NCI-H1417 treated with DMSO at 0.1 percent for 48 hours (cell line): Measurements from ENCODE around the gene VEZF1.
A peak's percentile ranks its signal among the peaks of the same experiment; 100 is the strongest.

ENCODE experiments used
- DNase-seq: peaks from one replicate; lab custom pipeline; 2025; lab: John Stamatoyannopoulos, UW

Gene VEZF1

GRCh38 chr17:57928928-57929327 is 59.1 kb downstream of the VEZF1 start:
- DNase-seq = no peak

- DNase-seq = peak; percentile 63
Measured at GRCh38 chr17:57927048-57927723, 60.9 kb downstream of the VEZF1 start.

- no peak for DNase-seq
Measured at GRCh38 chr17:57926723-57927047, 61.4 kb downstream of the VEZF1 start.

GRCh38 chr17:57925361-57925990 is 62.6 kb downstream of the VEZF1 start:
- DNase-seq = no peak

GRCh38 chr17:57924677-57925076 is 63.4 kb downstream of the VEZF1 start:
- no peak for DNase-seq
